WTC11 (cell line): Measurements from ENCODE around the gene KEL. TPM values are rescaled to one million over a fixed set of nuclear protein-coding genes. Genes with fewer than 3 reads are reported as not detected.

Source experiments
- ATAC-seq: fragments of 200-7000 bp; cut with Tn5 transposase; 2 replicates; pipeline ENCODE4 v1.10.0; 2021; ENCODE audit warnings: mild to moderate bottlenecking, moderate library complexity
- CTCF ChIA-PET: fragments of 300-600 bp; sonication (Branson Sonifier 250); formaldehyde crosslinking; loops from one replicate; lab custom pipeline; 2021; ENCODE audit warnings: antibody characterized with exemption; lab: Charles Lee
- POLR2A ChIA-PET: fragments of 350-600 bp; sonication (Branson Sonifier 250); formaldehyde crosslinking; loops from one replicate; lab custom pipeline; 2021; ENCODE audit warnings: antibody characterized with exemption; lab: Charles Lee
- DNase-seq: peaks from one replicate; pipeline ENCODE4 v3.0.0; 2021; ENCODE audit warnings: low spot score
- H3K27ac Mint-ChIP-seq: 2 replicates; pipeline ENCODE4 v1.8.0; 2021; ENCODE audit warnings: mixed read lengths
- H3K27me3 Mint-ChIP-seq: 2 replicates; pipeline ENCODE4 v1.8.0; 2021; ENCODE audit warnings: low read depth, mild to moderate bottlenecking, moderate library complexity, mixed read lengths
- H3K36me3 Mint-ChIP-seq: 2 replicates; pipeline ENCODE4 v1.8.0; 2021; ENCODE audit warnings: mixed read lengths
- H3K4me1 Mint-ChIP-seq: 2 replicates; pipeline ENCODE4 v1.8.0; 2022; ENCODE audit warnings: mixed read lengths
- H3K4me3 Mint-ChIP-seq: 2 replicates; pipeline ENCODE4 v1.8.0; 2021; ENCODE audit warnings: mild to moderate bottlenecking, moderate library complexity, mixed read lengths
- H3K9me3 Mint-ChIP-seq: 2 replicates; pipeline ENCODE4 v1.8.0; 2021; ENCODE audit warnings: mixed read lengths
- ATF1 ChIP-seq: sonication (generic); formaldehyde crosslinking; IDR thresholded peaks from 2 replicates; pipeline ENCODE4 v1.8.1; 2023; ENCODE audit warnings: mild to moderate bottlenecking, moderate library complexity, missing genetic modification reagents
- CBFB ChIP-seq: sonication (generic); formaldehyde crosslinking; IDR thresholded peaks from 2 replicates; pipeline ENCODE4 v1.8.1; 2022; ENCODE audit warnings: mild to moderate bottlenecking, low read depth, missing genetic modification reagents
- CDX4 ChIP-seq: fragments of 250-450 bp; sonication (Bioruptor Pico); IDR thresholded peaks from 2 replicates; pipeline ENCODE4 v1.9.0; 2021; ENCODE audit warnings: moderate library complexity, mild to moderate bottlenecking, inconsistent platforms, borderline replicate concordance
- CREM ChIP-seq: sonication (generic); formaldehyde crosslinking; IDR thresholded peaks from 2 replicates; pipeline ENCODE4 v1.8.1; 2022; ENCODE audit warnings: mild to moderate bottlenecking, missing genetic modification reagents, moderate library complexity
- ETV6 ChIP-seq: sonication (generic); formaldehyde crosslinking; IDR thresholded peaks from 2 replicates; pipeline ENCODE4 v1.8.1; 2022; ENCODE audit warnings: mild to moderate bottlenecking, missing genetic modification reagents
- FOXK1 ChIP-seq: sonication (generic); formaldehyde crosslinking; IDR thresholded peaks from 2 replicates; pipeline ENCODE4 v1.8.0; 2022; ENCODE audit warnings: mild to moderate bottlenecking, moderate library complexity, missing genetic modification reagents
- FOXP1 ChIP-seq: sonication (generic); formaldehyde crosslinking; IDR thresholded peaks from 2 replicates; pipeline ENCODE4 v1.8.0; 2022; ENCODE audit warnings: missing genetic modification reagents, mild to moderate bottlenecking, moderate library complexity, borderline replicate concordance
- GABPB1 ChIP-seq: sonication (generic); formaldehyde crosslinking; IDR thresholded peaks from 2 replicates; pipeline ENCODE4 v1.8.1; 2023; ENCODE audit warnings: mild to moderate bottlenecking, missing genetic modification reagents
- GRHL2 ChIP-seq: fragments of 250-450 bp; sonication (Bioruptor Pico); IDR thresholded peaks from 2 replicates; pipeline ENCODE4 v1.8.0; 2022; ENCODE audit warnings: mild to moderate bottlenecking, moderate library complexity; ENCODE audit not compliant: insufficient replicate concordance, severe bottlenecking
- GTF2I ChIP-seq: fragments of 250-450 bp; sonication (Bioruptor Pico); conservative IDR thresholded peaks from 2 replicates; pipeline ENCODE4 v1.4.0; 2021; ENCODE audit warnings: mild to moderate bottlenecking
- HMGA2 ChIP-seq: fragments of 250-450 bp; sonication (Bioruptor Pico); IDR thresholded peaks from 2 replicates; pipeline ENCODE4 v1.4.0; 2021; ENCODE audit warnings: mild to moderate bottlenecking, moderate library complexity
- MYBL2 ChIP-seq: sonication (generic); formaldehyde crosslinking; IDR thresholded peaks from 2 replicates; pipeline ENCODE4 v1.8.1; 2023; ENCODE audit warnings: mild to moderate bottlenecking, moderate library complexity, missing genetic modification reagents
- NR2C2 ChIP-seq: sonication (generic); formaldehyde crosslinking; IDR thresholded peaks from 2 replicates; pipeline ENCODE4 v1.8.0; 2022; ENCODE audit warnings: mild to moderate bottlenecking, missing genetic modification reagents
- OVOL2 ChIP-seq: fragments of 250-450 bp; sonication (Bioruptor Pico); IDR thresholded peaks from 2 replicates; pipeline ENCODE4 v1.9.0; 2021; ENCODE audit warnings: mild to moderate bottlenecking, borderline replicate concordance
- PRDM15 ChIP-seq: sonication (generic); formaldehyde crosslinking; IDR thresholded peaks from 2 replicates; pipeline ENCODE4 v1.8.0; 2022; ENCODE audit warnings: missing genetic modification reagents
- RELA ChIP-seq: sonication (generic); formaldehyde crosslinking; IDR thresholded peaks from 2 replicates; pipeline ENCODE4 v1.8.1; 2022; ENCODE audit warnings: missing genetic modification reagents, mild to moderate bottlenecking, borderline replicate concordance
- SMAD3 ChIP-seq: sonication (generic); formaldehyde crosslinking; IDR thresholded peaks from 2 replicates; pipeline ENCODE4 v1.8.0; 2022; ENCODE audit warnings: missing genetic modification reagents, mild to moderate bottlenecking, borderline replicate concordance
- SOX15 ChIP-seq: fragments of 250-450 bp; sonication (Bioruptor Pico); IDR thresholded peaks from 2 replicates; pipeline ENCODE4 v1.9.0; 2021; ENCODE audit warnings: mild to moderate bottlenecking
- TEAD1 ChIP-seq: sonication (generic); formaldehyde crosslinking; IDR thresholded peaks from 2 replicates; pipeline ENCODE4 v1.8.0; 2022; ENCODE audit warnings: mild to moderate bottlenecking, missing genetic modification reagents
- ZNF232 ChIP-seq: sonication (generic); formaldehyde crosslinking; IDR thresholded peaks from 2 replicates; pipeline ENCODE4 v1.8.0; 2022; ENCODE audit warnings: mild to moderate bottlenecking, missing genetic modification reagents
- ZNF416 ChIP-seq: fragments of 250-450 bp; sonication (Bioruptor Pico); IDR thresholded peaks from 2 replicates; pipeline ENCODE4 v1.9.0; 2021; ENCODE audit warnings: mild to moderate bottlenecking, inconsistent platforms
- total RNA-seq: library from RNA; stranded (reverse); gene quantifications from 3 replicates; pipeline ENCODE4 v1.2.3, GENCODE V29; 2021
- TF ChIP-seq, protein P1 (sequence below): sonication (generic); formaldehyde crosslinking; IDR thresholded peaks from 2 replicates; pipeline ENCODE4 v1.8.1; 2023; ENCODE audit warnings: mild to moderate bottlenecking, missing genetic modification reagents

KEL gene
- total RNA-seq, 1 experiment from 2014 or later: 0.87 TPM

GRCh38 chr7:142997456-142997989, 35.4 kb upstream of the KEL start:
- H3K27ac Mint-ChIP-seq: no peak overlapping the region
- ChIA-PET POLR2A (no interaction called here), CTCF (interaction anchor here (1.8 to 1.9 kb wide), 2 partner anchors 116 to 218 kb away, joined by 7 to 11 read pairs; no protein-coding TSS in a partner anchor)
- peaks cover 28% of the 10 kb centered on the region for H3K9me3 Mint-ChIP-seq
- peaks cover 7% of the 10 kb centered on the region; the same call in 1 of the 2 replicates for H3K36me3 Mint-ChIP-seq
- TF ChIP-seq FOXK1 (CRISPR knock-in tag) (no peak), CBFB (CRISPR knock-in tag) (no peak), CDX4 (CRISPR knock-in tag) (no peak), FOXP1 (CRISPR knock-in tag) (no peak), CREM (CRISPR knock-in tag) (no peak), TEAD1 (CRISPR knock-in tag) (no peak), SMAD3 (CRISPR knock-in tag) (no peak), GRHL2 (CRISPR knock-in tag) (no peak), ETV6 (no peak), HMGA2 (no peak), ZNF416 (CRISPR knock-in tag) (no peak), OVOL2 (CRISPR knock-in tag) (no peak), NR2C2 (no peak), MYBL2 (CRISPR knock-in tag) (no peak), RELA (CRISPR knock-in tag) (no peak), ZNF232 (CRISPR knock-in tag) (no peak)
- H3K4me3 Mint-ChIP-seq: no peak overlapping the region
- H3K27me3 Mint-ChIP-seq: peaks cover 3% of the 10 kb centered on the region; the same call in 1 of the 2 replicates
- no peak for ATAC-seq
- no peaks in the 10 kb centered on the region for H3K4me1 Mint-ChIP-seq
- no peak for DNase-seq

- H3K36me3 Mint-ChIP-seq: peaks cover 3% of the 10 kb centered on the region; the same call in 1 of the 2 replicates
- ATAC-seq (no peak), DNase-seq (no peak)
- H3K27me3 Mint-ChIP-seq: peaks cover 3% of the 10 kb centered on the region; the same call in 1 of the 2 replicates
- CTCF ChIA-PET: interaction anchor here (1.5 to 2.2 kb wide), 3 partner anchors 120 to 360 kb away, joined by 3 to 10 read pairs (median 5); no protein-coding TSS in a partner anchor
- peaks cover 22% of the 10 kb centered on the region for H3K9me3 Mint-ChIP-seq
- H3K27ac Mint-ChIP-seq: no peak overlapping the region
- POLR2A ChIA-PET: no interaction called here
- no peak for TF ChIP-seq GABPB1 (CRISPR knock-in tag)
- no peak for TF ChIP-seq ATF1 (CRISPR knock-in tag)
- TF ChIP-seq PRDM15 (CRISPR knock-in tag): no peak
- no peak for TF ChIP-seq SOX15 (CRISPR knock-in tag)
- no peak for TF ChIP-seq GTF2I (CRISPR knock-in tag)
- TF ChIP-seq, protein P1, sequence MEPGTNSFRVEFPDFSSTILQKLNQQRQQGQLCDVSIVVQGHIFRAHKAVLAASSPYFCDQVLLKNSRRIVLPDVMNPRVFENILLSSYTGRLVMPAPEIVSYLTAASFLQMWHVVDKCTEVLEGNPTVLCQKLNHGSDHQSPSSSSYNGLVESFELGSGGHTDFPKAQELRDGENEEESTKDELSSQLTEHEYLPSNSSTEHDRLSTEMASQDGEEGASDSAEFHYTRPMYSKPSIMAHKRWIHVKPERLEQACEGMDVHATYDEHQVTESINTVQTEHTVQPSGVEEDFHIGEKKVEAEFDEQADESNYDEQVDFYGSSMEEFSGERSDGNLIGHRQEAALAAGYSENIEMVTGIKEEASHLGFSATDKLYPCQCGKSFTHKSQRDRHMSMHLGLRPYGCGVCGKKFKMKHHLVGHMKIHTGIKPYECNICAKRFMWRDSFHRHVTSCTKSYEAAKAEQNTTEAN (CRISPR knock-in tag): no peak
- no peak overlapping the region for H3K4me3 Mint-ChIP-seq
- no peaks in the 10 kb centered on the region for H3K4me1 Mint-ChIP-seq
Observed at GRCh38 chr7:142992427-142992826, 30.3 kb upstream of the KEL start.
